Measurements from ENCODE around the gene C12orf57. TPM values are rescaled to one million over a fixed set of nuclear protein-coding genes. Genes with fewer than 3 reads are reported as not detected.

The C12orf57 gene
- total and polyA plus RNA-seq, 2 experiments from 2014 or later = 208 to 260 TPM

GRCh38 chr12:6959058-6959804 is 15.4 kb downstream of the C12orf57 start:
- Histone ChIP-seq H3K27me3 (no peaks in the 10 kb centered on the region), H3K4me1 (ENCODE audit: low read depth) (peaks cover 10% of the 10 kb centered on the region), H3K9me3 (ENCODE audit: low read depth) (no peaks in the 10 kb centered on the region), H3K27ac (peak overlapping the region; percentile 6), H3K4me3 (no peak overlapping the region), H3K36me3 (no peaks in the 10 kb centered on the region)
- TF ChIP-seq, protein P1, sequence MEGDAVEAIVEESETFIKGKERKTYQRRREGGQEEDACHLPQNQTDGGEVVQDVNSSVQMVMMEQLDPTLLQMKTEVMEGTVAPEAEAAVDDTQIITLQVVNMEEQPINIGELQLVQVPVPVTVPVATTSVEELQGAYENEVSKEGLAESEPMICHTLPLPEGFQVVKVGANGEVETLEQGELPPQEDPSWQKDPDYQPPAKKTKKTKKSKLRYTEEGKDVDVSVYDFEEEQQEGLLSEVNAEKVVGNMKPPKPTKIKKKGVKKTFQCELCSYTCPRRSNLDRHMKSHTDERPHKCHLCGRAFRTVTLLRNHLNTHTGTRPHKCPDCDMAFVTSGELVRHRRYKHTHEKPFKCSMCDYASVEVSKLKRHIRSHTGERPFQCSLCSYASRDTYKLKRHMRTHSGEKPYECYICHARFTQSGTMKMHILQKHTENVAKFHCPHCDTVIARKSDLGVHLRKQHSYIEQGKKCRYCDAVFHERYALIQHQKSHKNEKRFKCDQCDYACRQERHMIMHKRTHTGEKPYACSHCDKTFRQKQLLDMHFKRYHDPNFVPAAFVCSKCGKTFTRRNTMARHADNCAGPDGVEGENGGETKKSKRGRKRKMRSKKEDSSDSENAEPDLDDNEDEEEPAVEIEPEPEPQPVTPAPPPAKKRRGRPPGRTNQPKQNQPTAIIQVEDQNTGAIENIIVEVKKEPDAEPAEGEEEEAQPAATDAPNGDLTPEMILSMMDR (IDR thresholded peaks at IDR 0.05; ENCODE audit: low read depth, low read length) = no peak
- no peak for DNase-seq (ENCODE audit: low read depth in 1 of 2, low spot score in 1 of 2)

DNA sequence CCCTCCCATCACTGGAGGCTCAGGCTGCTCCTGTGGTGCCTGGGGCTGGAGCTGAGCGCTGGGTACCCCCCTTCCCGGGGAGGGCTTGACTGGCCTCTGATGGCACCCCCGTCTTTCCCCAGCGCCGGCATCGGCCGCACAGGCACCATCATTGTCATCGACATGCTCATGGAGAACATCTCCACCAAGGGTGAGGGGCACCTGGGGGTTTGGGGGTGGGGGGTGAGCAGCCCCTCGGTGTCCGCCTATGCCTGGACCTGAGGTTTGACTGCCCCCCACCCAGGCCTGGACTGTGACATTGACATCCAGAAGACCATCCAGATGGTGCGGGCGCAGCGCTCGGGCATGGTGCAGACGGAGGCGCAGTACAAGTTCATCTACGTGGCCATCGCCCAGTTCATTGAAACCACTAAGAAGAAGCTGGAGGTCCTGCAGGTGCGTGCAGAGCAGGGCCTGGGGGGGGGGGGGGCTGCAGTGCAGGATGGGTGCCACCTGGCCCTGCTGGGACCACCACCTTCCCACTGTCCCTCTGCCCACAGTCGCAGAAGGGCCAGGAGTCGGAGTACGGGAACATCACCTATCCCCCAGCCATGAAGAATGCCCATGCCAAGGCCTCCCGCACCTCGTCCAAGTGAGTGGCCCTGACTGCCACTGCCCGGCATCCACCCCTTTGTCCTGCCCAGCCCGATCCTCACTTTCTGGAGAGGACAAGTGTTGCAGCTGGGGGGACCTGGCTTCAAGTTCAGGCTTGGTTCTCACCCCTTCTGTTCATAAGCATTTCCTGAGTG is 16.2 kb downstream of the C12orf57 start:
- Histone ChIP-seq H3K36me3 (no peaks in the 10 kb centered on the region), H3K27ac (no peak overlapping the region), H3K27me3 (no peaks in the 10 kb centered on the region), H3K4me1 (ENCODE audit: low read depth) (peaks cover 13% of the 10 kb centered on the region), H3K4me3 (no peak overlapping the region), H3K9me3 (ENCODE audit: low read depth) (no peaks in the 10 kb centered on the region)
- TF ChIP-seq, protein P1 (IDR thresholded peaks at IDR 0.05; ENCODE audit: low read depth, low read length) = no peak
- DNase-seq (ENCODE audit: low read depth in 1 of 2, low spot score in 1 of 2) = no peak

GRCh38 chr12:6960593-6961277 is 16.9 kb downstream of the C12orf57 start:
- no peaks in the 10 kb centered on the region for H3K27me3 ChIP-seq
- no peaks in the 10 kb centered on the region for H3K9me3 ChIP-seq (ENCODE audit: low read depth)
- H3K36me3 ChIP-seq = peaks cover 6% of the 10 kb centered on the region
- peak in 1 of 2 donors; percentile 51 for DNase-seq (ENCODE audit: low read depth in 1 of 2, low spot score in 1 of 2)
- H3K4me3 ChIP-seq = no peak overlapping the region
- H3K27ac ChIP-seq = no peak overlapping the region
- TF ChIP-seq, protein P1 (IDR thresholded peaks at IDR 0.05; ENCODE audit: low read depth, low read length) = peak; percentile 25
- peaks cover 13% of the 10 kb centered on the region for H3K4me1 ChIP-seq (ENCODE audit: low read depth)

GRCh38 chr12:6961278-6961694 is 17.5 kb downstream of the C12orf57 start:
- Histone ChIP-seq H3K27me3 (no peaks in the 10 kb centered on the region), H3K4me3 (no peak overlapping the region), H3K9me3 (ENCODE audit: low read depth) (no peaks in the 10 kb centered on the region), H3K4me1 (ENCODE audit: low read depth) (peaks cover 13% of the 10 kb centered on the region), H3K27ac (no peak overlapping the region), H3K36me3 (peaks cover 11% of the 10 kb centered on the region)
- TF ChIP-seq, protein P1 (IDR thresholded peaks at IDR 0.05; ENCODE audit: low read depth, low read length) = no peak
- peak in 1 of 2 donors; percentile 62 for DNase-seq (ENCODE audit: low read depth in 1 of 2, low spot score in 1 of 2)

DNA sequence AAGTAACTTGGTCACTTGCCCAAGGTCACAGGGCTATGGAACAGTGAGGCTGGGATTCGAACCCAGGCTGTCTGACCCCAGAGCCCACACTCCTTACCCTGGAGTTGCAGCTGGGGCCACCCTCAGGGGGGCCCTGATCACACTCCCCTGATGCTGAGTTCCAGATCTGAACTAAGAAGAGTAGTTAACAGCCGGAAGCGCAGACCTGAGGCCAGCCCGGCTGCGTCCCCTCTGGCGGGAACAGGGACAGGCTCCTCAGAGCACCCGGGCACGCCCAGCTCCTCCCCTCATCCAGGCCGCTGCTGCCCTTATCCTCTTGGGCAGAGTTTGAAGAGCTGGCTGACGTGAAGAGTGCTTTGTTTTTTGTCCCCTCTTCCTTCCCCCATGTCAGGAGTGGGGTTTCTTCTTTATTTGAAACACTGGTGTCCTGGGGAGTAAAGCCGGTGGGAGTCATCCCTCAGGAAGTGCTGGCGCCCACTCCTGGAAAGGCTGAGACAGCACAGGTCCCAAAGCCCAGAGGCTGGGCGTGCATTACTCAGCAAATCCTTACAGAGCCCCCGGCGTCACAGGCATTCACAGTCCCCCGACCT is 18.0 kb downstream of the C12orf57 start:
- Histone ChIP-seq H3K4me1 (ENCODE audit: low read depth) (peaks cover 13% of the 10 kb centered on the region), H3K27ac (peak overlapping the region; percentile 48), H3K36me3 (peaks cover 16% of the 10 kb centered on the region), H3K27me3 (no peaks in the 10 kb centered on the region), H3K9me3 (ENCODE audit: low read depth) (no peaks in the 10 kb centered on the region), H3K4me3 (no peak overlapping the region)
- TF ChIP-seq, protein P1 (IDR thresholded peaks at IDR 0.05; ENCODE audit: low read depth, low read length) = peak; percentile 71
- DNase-seq (ENCODE audit: low read depth in 1 of 2, low spot score in 1 of 2) = peak; percentile 81 to 83
